Colonic mucosa (tissue), 4 donors: ENCODE measurements around the gene TRPV4. TPM values are rescaled to one million over a fixed set of nuclear protein-coding genes. Genes with fewer than 3 reads are reported as not detected.

Experiments used
- DNase-seq: peaks from one replicate; pipeline ENCODE4 v3.0.0-alpha.2; 2020
- H3K27ac ChIP-seq: fragments of 200-600 bp; one replicate; pipeline ENCODE4 v1.8.0; 2021
- H3K27me3 ChIP-seq: fragments of 200-600 bp; one replicate; pipeline ENCODE4 v1.8.0; 2021
- H3K36me3 ChIP-seq: fragments of 200-600 bp; one replicate; pipeline ENCODE4 v1.8.0; 2021
- H3K4me1 ChIP-seq: fragments of 200-600 bp; one replicate; pipeline ENCODE4 v1.8.0; 2021; ENCODE audit warnings: mild to moderate bottlenecking
- H3K4me3 ChIP-seq: fragments of 200-600 bp; one replicate; pipeline ENCODE4 v1.8.0; 2021
- H3K9ac ChIP-seq, 2 donors: one replicate each; pipeline ENCODE4 v1.7.0; 2013; ENCODE audit warnings: control low read depth in 2 of 2, low read depth in 2 of 2, low read length in 2 of 2
- H3K9me3 ChIP-seq: fragments of 200-600 bp; one replicate; pipeline ENCODE4 v1.8.0; 2021
- intact Hi-C: fragments of 100-400 bp; cut with DNase I; formaldehyde crosslinking; loops from one replicate; pipeline ENCODE4 v1.14.1; 2022
- total RNA-seq, 2 donors: library from RNA; stranded (reverse); fragmentation: NEBNext Ultra II Directional in 1 of 2; extraction: Animal tissue kit (Norgen Biotek cat#: 25700) in 1 of 2; gene quantifications; one replicate each; pipeline ENCODE4 v1.2.1, GENCODE V29; 2021
- TF ChIP-seq, protein P1 (sequence below): fragments of 200-600 bp; IDR thresholded peaks from one replicate; pipeline ENCODE4 v1.8.0; 2022; ENCODE audit warnings: antibody characterized with exemption, mild to moderate bottlenecking
- donor health status: healthy.
- donor health status: DM: no; HTN: no; CAD: no.
- donor health status: DM: no; HTN: no; CAD: no.

Gene TRPV4
- total RNA-seq, 2 donors from 2014 or later = 0.10 to 0.32 TPM

DNA sequence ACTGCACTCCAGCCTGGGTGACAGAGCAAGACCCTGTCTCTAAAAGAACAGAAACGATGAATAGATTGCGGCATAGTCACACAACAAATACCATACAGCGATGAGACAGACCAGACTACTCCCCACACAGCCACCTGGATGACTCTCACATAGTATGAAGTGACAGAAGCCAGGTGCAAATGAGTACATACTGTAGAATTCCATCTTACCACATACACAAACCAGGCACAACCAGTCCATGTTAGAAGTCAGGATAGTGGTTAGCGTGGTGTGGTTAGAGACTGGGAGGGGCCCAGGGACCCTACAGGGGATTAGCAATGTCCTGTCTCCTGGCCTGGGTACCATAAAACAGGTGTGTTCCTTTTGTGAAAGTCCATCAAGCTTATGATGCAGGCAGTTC, 65.7 kb downstream of the TRPV4 start:
- Histone ChIP-seq H3K9ac (no peak overlapping the region), H3K36me3 (no peaks in the 10 kb centered on the region), H3K4me1 (no peaks in the 10 kb centered on the region), H3K4me3 (no peak overlapping the region), H3K27me3 (no peaks in the 10 kb centered on the region), H3K9me3 (no peaks in the 10 kb centered on the region), H3K27ac (no peak overlapping the region)
- DNase-seq = no peak
- TF ChIP-seq, protein P1, sequence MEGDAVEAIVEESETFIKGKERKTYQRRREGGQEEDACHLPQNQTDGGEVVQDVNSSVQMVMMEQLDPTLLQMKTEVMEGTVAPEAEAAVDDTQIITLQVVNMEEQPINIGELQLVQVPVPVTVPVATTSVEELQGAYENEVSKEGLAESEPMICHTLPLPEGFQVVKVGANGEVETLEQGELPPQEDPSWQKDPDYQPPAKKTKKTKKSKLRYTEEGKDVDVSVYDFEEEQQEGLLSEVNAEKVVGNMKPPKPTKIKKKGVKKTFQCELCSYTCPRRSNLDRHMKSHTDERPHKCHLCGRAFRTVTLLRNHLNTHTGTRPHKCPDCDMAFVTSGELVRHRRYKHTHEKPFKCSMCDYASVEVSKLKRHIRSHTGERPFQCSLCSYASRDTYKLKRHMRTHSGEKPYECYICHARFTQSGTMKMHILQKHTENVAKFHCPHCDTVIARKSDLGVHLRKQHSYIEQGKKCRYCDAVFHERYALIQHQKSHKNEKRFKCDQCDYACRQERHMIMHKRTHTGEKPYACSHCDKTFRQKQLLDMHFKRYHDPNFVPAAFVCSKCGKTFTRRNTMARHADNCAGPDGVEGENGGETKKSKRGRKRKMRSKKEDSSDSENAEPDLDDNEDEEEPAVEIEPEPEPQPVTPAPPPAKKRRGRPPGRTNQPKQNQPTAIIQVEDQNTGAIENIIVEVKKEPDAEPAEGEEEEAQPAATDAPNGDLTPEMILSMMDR = no peak
- intact Hi-C loops = no loop called here

- Histone ChIP-seq H3K9me3 (no peaks in the 10 kb centered on the region), H3K27me3 (no peaks in the 10 kb centered on the region), H3K36me3 (no peaks in the 10 kb centered on the region), H3K4me1 (no peaks in the 10 kb centered on the region), H3K9ac (no peak overlapping the region), H3K4me3 (no peak overlapping the region), H3K27ac (no peak overlapping the region)
- TF ChIP-seq, protein P1 = no peak
- intact Hi-C loops = no loop called here
- no peak for DNase-seq
Observed at GRCh38 chr12:109766251-109766778, 66.9 kb downstream of the TRPV4 start.

DNA sequence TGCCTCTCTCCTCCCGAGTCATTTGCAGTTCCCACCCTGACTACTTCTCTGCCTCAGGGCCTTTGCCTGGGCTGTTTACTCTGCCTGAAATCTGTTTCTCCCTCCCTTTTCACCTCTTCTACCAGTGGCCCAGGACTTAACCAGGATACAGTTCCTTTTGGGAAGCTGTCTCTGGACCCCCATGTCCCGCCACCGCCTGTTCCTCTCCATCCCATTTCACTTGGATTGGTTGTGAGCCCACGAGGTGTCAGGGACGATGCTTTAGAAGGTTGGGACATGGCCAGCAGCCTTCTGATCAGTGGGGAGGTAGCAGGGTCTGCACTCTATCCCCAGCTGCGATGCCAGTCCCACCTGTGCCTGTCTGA, 67.8 kb downstream of the TRPV4 start:
- no peak overlapping the region for H3K9ac ChIP-seq
- no peaks in the 10 kb centered on the region for H3K36me3 ChIP-seq
- DNase-seq = no peak
- H3K4me1 ChIP-seq = no peaks in the 10 kb centered on the region
- TF ChIP-seq, protein P1 = no peak
- no peaks in the 10 kb centered on the region for H3K9me3 ChIP-seq
- intact Hi-C loops = no loop called here
- no peaks in the 10 kb centered on the region for H3K27me3 ChIP-seq
- H3K27ac ChIP-seq = no peak overlapping the region
- no peak overlapping the region for H3K4me3 ChIP-seq

- Histone ChIP-seq H3K4me1 (no peaks in the 10 kb centered on the region), H3K9ac (no peak overlapping the region), H3K9me3 (no peaks in the 10 kb centered on the region), H3K36me3 (no peaks in the 10 kb centered on the region), H3K27ac (no peak overlapping the region), H3K4me3 (no peak overlapping the region), H3K27me3 (no peaks in the 10 kb centered on the region)
- TF ChIP-seq, protein P1 = no peak
- intact Hi-C loops = no loop called here
- DNase-seq = no peak
Observed at GRCh38 chr12:109764776-109765445, 68.3 kb downstream of the TRPV4 start.

GRCh38 chr12:109764123-109764522, 69.1 kb downstream of the TRPV4 start:
- Histone ChIP-seq H3K36me3 (no peaks in the 10 kb centered on the region), H3K9ac (no peak overlapping the region), H3K4me3 (no peak overlapping the region), H3K9me3 (no peaks in the 10 kb centered on the region), H3K27ac (no peak overlapping the region), H3K4me1 (no peaks in the 10 kb centered on the region), H3K27me3 (no peaks in the 10 kb centered on the region)
- TF ChIP-seq, protein P1 = no peak
- intact Hi-C loops = no loop called here
- no peak for DNase-seq
